SK-N-MC (cell line): Measurements from ENCODE around the gene GPR21.

Experiments
- EZH2 ChIP-seq: fragments of 200-600 bp; sonication (generic); IDR thresholded peaks from one replicate; pipeline ENCODE4 v1.6.1; 2017; ENCODE audit warnings: antibody characterized with exemption
- FOXP2 ChIP-seq: optimal IDR thresholded peaks from 2 replicates; pipeline ENCODE3; 2011; ENCODE audit warnings: mild to moderate bottlenecking, moderate library complexity; ENCODE audit not compliant: insufficient read depth; ENCODE audit errors: extremely low read length, control extremely low read depth
- POLR2AphosphoS5 ChIP-seq: IDR thresholded peaks from 2 replicates; pipeline ENCODE4 v1.6.1; 2012; ENCODE audit warnings: mild to moderate bottlenecking, low read depth, low read length, borderline replicate concordance

- TF ChIP-seq POLR2AphosphoS5 (no peak), EZH2 (no peak), FOXP2 (no peak)
Observed at GRCh38 chr9:123033352-123033751, at the start of gene GPR21.
